Ovary (tissue), 3 donors: ENCODE data around the gene STYXL1.

Experiments
- EP300 ChIP-seq: sonication (generic); formaldehyde crosslinking; IDR thresholded peaks from one replicate; pipeline ENCODE4 v1.6.1; 2017; ENCODE audit warnings: antibody characterized with exemption
- POLR2A ChIP-seq: fragments of 450-650 bp; IDR thresholded peaks from one replicate; pipeline ENCODE4 v1.6.1; 2017; ENCODE audit warnings: antibody characterized with exemption, mild to moderate bottlenecking, moderate library complexity
- TF ChIP-seq, protein P1 (sequence below), 3 donors: fragments of 450-650 bp in 2 of 3; fragments of 200-600 bp in 1 of 3; IDR thresholded peaks; one replicate each; pipeline versions ENCODE4 v1.5.1 to v1.8.0; 2016 to 2022; ENCODE audit warnings: antibody characterized with exemption in 3 of 3, mild to moderate bottlenecking in 1 of 3
- donor health status: DM: no; HTN: no; CAD: no.

DNA sequence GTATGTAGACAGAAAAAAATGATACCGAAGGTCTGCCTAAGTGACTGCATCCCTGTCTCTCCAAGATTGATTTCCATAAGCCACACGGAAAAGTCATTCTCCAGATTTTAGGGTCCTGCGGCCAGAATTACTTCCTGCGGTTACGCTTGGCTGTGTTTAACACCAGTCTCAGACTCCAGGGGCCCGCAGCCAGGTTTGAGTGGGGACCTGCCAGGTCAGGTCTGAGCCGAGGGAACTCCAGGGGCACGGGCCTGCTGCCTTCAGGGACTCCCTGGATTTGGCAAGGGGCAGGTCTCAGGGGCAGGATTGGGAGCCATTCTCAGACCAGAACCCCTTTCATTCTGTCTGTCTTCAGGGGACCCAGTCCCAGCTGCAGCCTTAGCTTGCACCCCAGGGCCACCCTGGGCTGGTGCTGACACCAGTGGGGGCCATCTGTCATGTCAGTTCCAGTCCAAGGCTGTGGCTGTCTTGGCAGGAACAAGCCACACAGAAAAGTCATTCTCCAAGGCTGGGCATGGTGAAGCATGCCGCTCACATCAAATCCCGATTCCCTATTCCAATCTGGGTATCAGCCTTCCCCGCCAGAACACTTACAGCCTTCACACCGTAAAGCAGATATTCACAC, 92.4 kb downstream of the STYXL1 start:
- TF ChIP-seq, protein P1, sequence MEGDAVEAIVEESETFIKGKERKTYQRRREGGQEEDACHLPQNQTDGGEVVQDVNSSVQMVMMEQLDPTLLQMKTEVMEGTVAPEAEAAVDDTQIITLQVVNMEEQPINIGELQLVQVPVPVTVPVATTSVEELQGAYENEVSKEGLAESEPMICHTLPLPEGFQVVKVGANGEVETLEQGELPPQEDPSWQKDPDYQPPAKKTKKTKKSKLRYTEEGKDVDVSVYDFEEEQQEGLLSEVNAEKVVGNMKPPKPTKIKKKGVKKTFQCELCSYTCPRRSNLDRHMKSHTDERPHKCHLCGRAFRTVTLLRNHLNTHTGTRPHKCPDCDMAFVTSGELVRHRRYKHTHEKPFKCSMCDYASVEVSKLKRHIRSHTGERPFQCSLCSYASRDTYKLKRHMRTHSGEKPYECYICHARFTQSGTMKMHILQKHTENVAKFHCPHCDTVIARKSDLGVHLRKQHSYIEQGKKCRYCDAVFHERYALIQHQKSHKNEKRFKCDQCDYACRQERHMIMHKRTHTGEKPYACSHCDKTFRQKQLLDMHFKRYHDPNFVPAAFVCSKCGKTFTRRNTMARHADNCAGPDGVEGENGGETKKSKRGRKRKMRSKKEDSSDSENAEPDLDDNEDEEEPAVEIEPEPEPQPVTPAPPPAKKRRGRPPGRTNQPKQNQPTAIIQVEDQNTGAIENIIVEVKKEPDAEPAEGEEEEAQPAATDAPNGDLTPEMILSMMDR (IDR thresholded peaks at IDR 0.05): no peak
- TF ChIP-seq EP300 (no peak), POLR2A (no peak)
